SK-N-SH (cell line): ENCODE data around the gene MAPK8IP1.

Experiments
- TAF1 ChIP-seq: IDR thresholded peaks from 2 replicates; pipeline ENCODE4 v1.6.1; 2012; ENCODE audit warnings: low read depth, mild to moderate bottlenecking, low read length, moderate library complexity, borderline replicate concordance
- TF ChIP-seq, protein P1 (sequence below): fragments of 200-600 bp; sonication (generic); IDR thresholded peaks from 2 replicates; pipeline ENCODE4 v1.6.1; 2017; ENCODE audit warnings: antibody characterized with exemption, mild to moderate bottlenecking, moderate library complexity
- TF ChIP-seq, protein P2 (sequence below): fragments of 150-350 bp; IDR thresholded peaks from 2 replicates; pipeline ENCODE4 v1.6.1; 2017; ENCODE audit warnings: antibody characterized with exemption, low read length, low read depth, borderline replicate concordance

DNA sequence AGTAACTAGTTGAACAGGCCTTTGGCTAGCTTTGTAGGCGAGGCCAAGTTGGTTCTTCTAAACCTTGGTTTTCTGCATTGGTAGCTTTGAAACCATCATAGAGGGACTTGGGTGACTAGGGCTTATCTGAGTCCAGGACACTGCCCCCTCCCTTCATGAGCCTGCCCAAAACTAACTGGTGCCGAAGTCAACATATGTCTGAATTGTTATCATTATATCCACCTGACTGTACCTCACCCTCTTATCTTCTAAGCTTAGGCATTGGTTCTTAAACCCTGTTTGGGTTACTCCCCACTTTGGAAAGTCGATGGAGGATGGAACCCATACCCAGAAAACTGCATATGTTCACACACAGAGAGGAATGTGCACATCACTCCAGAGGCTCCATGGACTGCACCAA lies 7.6 kb upstream of the MAPK8IP1 start:
- TF ChIP-seq, protein P1, sequence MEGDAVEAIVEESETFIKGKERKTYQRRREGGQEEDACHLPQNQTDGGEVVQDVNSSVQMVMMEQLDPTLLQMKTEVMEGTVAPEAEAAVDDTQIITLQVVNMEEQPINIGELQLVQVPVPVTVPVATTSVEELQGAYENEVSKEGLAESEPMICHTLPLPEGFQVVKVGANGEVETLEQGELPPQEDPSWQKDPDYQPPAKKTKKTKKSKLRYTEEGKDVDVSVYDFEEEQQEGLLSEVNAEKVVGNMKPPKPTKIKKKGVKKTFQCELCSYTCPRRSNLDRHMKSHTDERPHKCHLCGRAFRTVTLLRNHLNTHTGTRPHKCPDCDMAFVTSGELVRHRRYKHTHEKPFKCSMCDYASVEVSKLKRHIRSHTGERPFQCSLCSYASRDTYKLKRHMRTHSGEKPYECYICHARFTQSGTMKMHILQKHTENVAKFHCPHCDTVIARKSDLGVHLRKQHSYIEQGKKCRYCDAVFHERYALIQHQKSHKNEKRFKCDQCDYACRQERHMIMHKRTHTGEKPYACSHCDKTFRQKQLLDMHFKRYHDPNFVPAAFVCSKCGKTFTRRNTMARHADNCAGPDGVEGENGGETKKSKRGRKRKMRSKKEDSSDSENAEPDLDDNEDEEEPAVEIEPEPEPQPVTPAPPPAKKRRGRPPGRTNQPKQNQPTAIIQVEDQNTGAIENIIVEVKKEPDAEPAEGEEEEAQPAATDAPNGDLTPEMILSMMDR = no peak
- TF ChIP-seq, protein P2, sequence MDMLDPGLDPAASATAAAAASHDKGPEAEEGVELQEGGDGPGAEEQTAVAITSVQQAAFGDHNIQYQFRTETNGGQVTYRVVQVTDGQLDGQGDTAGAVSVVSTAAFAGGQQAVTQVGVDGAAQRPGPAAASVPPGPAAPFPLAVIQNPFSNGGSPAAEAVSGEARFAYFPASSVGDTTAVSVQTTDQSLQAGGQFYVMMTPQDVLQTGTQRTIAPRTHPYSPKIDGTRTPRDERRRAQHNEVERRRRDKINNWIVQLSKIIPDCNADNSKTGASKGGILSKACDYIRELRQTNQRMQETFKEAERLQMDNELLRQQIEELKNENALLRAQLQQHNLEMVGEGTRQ = no peak
- TF ChIP-seq TAF1 = no peak
